OCI-LY3 (cell line): ENCODE data around the gene GRK3.

ENCODE experiments used
- H2AFZ ChIP-seq: fragments of 200-600, 300-600 bp; shearing (Covaris generic); 2 replicates; pipeline ENCODE4 v1.6.0; 2014; ENCODE audit warnings: antibody characterized with exemption, low read depth, low read length
- H3K27ac ChIP-seq: fragments of 200-600, 300-600 bp; sonication (generic); 2 replicates; pipeline ENCODE4 v1.5.1; 2014; ENCODE audit warnings: mild to moderate bottlenecking, low read length, moderate library complexity, mixed read lengths
- H3K27me3 ChIP-seq: fragments of 200-600, 300-600 bp; sonication (generic); 2 replicates; pipeline ENCODE4 v1.6.1; 2014; ENCODE audit warnings: low read depth, low read length, mixed read lengths
- H3K36me3 ChIP-seq: fragments of 200-600, 300-600 bp; sonication (generic); replicated peaks from 2 replicates; pipeline ENCODE3; 2014; ENCODE audit warnings: low read depth, low read length, mixed read lengths
- H3K4me1 ChIP-seq: fragments of 300-600, 200-600 bp; sonication (generic); 2 replicates; pipeline ENCODE4 v1.6.1; 2014; ENCODE audit warnings: low read length, mixed read lengths
- H3K4me2 ChIP-seq: fragments of 200-600, 300-600 bp; sonication (generic); 2 replicates; pipeline ENCODE4 v1.6.1; 2014; ENCODE audit warnings: low read length, mixed read lengths
- H3K4me3 ChIP-seq: fragments of 300-600, 200-600 bp; sonication (generic); 2 replicates; pipeline ENCODE4 v1.5.1; 2014; ENCODE audit warnings: antibody characterized with exemption, mild to moderate bottlenecking, low read length, moderate library complexity
- H3K79me2 ChIP-seq: fragments of 300-600, 200-600 bp; shearing (Covaris generic); 2 replicates; pipeline ENCODE4 v1.6.1; 2014; ENCODE audit warnings: mild to moderate bottlenecking, low read length, mixed read lengths
- H3K9ac ChIP-seq: fragments of 300-600, 200-600 bp; shearing (Covaris generic); 2 replicates; pipeline ENCODE4 v1.6.0; 2014; ENCODE audit warnings: mild to moderate bottlenecking, low read length, moderate library complexity
- H3K9me3 ChIP-seq: fragments of 200-600, 300-600 bp; shearing (Covaris generic); 2 replicates; pipeline ENCODE4 v1.6.1; 2014; ENCODE audit warnings: low read length, mixed read lengths; ENCODE audit not compliant: insufficient read depth
- H4K20me1 ChIP-seq: fragments of 200-600, 300-600 bp; sonication (generic); 2 replicates; pipeline ENCODE4 v1.6.1; 2016; ENCODE audit warnings: low read length, mixed read lengths; ENCODE audit not compliant: insufficient read depth
- EZH2phosphoT487 ChIP-seq: fragments of 200-600 bp; shearing (Covaris generic); IDR thresholded peaks from 2 replicates; pipeline ENCODE4 v1.6.1; 2018; ENCODE audit warnings: antibody characterized with exemption, mixed run types, low read depth
- TF ChIP-seq, protein P1 (sequence below): fragments of 200-600, 300-600 bp; sonication (generic); IDR thresholded peaks from 2 replicates; pipeline ENCODE4 v1.5.1; 2014; ENCODE audit warnings: antibody characterized with exemption, low read length, low read depth

Gene GRK3

DNA sequence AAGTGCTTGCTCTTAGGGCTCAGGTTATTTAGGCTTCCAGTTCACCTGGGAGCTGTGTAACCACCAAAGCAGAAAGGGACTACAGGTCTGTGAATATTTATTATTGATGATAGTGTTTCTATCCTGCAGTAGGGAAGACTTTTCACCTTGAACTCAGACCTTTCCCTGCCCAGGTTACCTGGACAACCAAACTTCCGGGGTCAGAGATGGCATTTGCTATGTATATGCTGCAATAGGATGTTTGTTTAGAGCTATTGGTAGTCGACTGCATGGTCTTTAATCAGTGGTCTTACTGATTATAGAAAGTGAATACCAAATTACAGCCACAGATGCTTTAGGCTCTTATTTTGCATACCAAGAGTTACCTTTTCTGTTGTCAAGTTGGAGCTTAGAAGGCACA is 94.9 kb downstream of the GRK3 start:
- Histone ChIP-seq H3K79me2 (peaks cover 81% of the 10 kb centered on the region), H2AFZ (no peak overlapping the region), H3K36me3 (peaks cover 32% of the 10 kb centered on the region), H3K4me1 (peaks cover 28% of the 10 kb centered on the region), H3K4me2 (no peak overlapping the region), H3K9ac (no peak overlapping the region), H3K9me3 (no peaks in the 10 kb centered on the region), H3K27ac (no peak overlapping the region), H4K20me1 (peaks cover 60% of the 10 kb centered on the region), H3K4me3 (no peak overlapping the region), H3K27me3 (no peaks in the 10 kb centered on the region)
- TF ChIP-seq EZH2phosphoT487: no peak
- TF ChIP-seq, protein P1, sequence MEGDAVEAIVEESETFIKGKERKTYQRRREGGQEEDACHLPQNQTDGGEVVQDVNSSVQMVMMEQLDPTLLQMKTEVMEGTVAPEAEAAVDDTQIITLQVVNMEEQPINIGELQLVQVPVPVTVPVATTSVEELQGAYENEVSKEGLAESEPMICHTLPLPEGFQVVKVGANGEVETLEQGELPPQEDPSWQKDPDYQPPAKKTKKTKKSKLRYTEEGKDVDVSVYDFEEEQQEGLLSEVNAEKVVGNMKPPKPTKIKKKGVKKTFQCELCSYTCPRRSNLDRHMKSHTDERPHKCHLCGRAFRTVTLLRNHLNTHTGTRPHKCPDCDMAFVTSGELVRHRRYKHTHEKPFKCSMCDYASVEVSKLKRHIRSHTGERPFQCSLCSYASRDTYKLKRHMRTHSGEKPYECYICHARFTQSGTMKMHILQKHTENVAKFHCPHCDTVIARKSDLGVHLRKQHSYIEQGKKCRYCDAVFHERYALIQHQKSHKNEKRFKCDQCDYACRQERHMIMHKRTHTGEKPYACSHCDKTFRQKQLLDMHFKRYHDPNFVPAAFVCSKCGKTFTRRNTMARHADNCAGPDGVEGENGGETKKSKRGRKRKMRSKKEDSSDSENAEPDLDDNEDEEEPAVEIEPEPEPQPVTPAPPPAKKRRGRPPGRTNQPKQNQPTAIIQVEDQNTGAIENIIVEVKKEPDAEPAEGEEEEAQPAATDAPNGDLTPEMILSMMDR: no peak

- H4K20me1 ChIP-seq: peaks cover 58% of the 10 kb centered on the region
- peaks cover 31% of the 10 kb centered on the region for H3K36me3 ChIP-seq
Observed at GRCh38 chr22:25660336-25660735, 95.9 kb downstream of the GRK3 start.

DNA sequence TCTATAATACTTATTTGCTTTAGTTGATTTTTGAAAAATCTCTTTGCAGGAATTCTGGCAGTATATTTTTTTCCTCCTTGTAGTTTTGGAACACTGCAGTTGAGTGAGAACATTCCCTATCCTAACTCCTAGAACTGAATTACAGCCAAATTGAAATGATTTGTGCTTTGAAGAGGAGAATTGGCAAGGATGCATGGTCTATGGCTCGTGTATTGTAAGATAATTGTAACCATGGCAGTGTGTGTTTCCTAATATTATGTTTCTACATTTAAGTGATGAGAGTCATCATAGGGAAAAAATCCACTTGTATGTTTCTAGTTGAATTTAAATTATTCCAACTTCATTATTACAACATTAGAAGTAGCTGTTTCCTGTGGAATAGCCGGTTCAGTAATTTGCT is 96.6 kb downstream of the GRK3 start:
- peaks cover 56% of the 10 kb centered on the region for H4K20me1 ChIP-seq
- H3K27ac ChIP-seq: no peak overlapping the region
- no peak overlapping the region for H3K4me2 ChIP-seq
- no peak overlapping the region for H3K9ac ChIP-seq
- no peaks in the 10 kb centered on the region for H3K27me3 ChIP-seq
- TF ChIP-seq, protein P1: no peak
- TF ChIP-seq EZH2phosphoT487: no peak
- no peak overlapping the region for H3K4me3 ChIP-seq
- no peak overlapping the region for H2AFZ ChIP-seq
- peaks cover 14% of the 10 kb centered on the region for H3K4me1 ChIP-seq
- H3K36me3 ChIP-seq: peaks cover 31% of the 10 kb centered on the region
- no peaks in the 10 kb centered on the region for H3K9me3 ChIP-seq
- H3K79me2 ChIP-seq: peaks cover 70% of the 10 kb centered on the region

More at GRCh38 chr22:25660336-25660735, 95.9 kb downstream of the GRK3 start:
- TF ChIP-seq, protein P1: no peak
- no peak for TF ChIP-seq EZH2phosphoT487
- H3K9ac ChIP-seq: no peak overlapping the region
- no peak overlapping the region for H3K27ac ChIP-seq
- H3K9me3 ChIP-seq: no peaks in the 10 kb centered on the region
- H2AFZ ChIP-seq: no peak overlapping the region
- H3K79me2 ChIP-seq: peaks cover 77% of the 10 kb centered on the region
- H3K27me3 ChIP-seq: no peaks in the 10 kb centered on the region
- H3K4me1 ChIP-seq: peaks cover 21% of the 10 kb centered on the region
- H3K4me2 ChIP-seq: no peak overlapping the region
- H3K4me3 ChIP-seq: no peak overlapping the region

DNA sequence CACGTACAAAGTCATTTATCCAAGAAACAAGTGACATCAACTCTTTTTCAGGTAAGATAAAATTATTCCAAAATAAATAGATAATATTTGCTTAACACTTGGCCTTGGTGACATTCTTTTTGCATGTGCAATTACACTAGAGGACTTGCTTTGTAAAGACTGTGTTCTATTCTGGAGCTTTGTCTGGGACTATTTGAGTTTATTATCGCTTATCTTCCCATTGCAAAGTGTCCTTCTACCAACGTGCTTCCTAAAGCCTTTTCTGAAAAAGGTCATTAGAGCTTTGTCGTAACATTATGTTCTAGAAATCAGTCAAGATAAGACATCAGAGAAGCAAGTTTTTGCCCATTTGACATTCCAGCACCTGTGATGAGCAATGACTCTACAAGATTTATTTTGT is 99.2 kb downstream of the GRK3 start:
- H4K20me1 ChIP-seq: peaks cover 53% of the 10 kb centered on the region
- no peak overlapping the region for H3K4me2 ChIP-seq
- H3K27me3 ChIP-seq: no peaks in the 10 kb centered on the region
- H3K4me3 ChIP-seq: no peak overlapping the region
- H3K9ac ChIP-seq: no peak overlapping the region
- no peak overlapping the region for H3K27ac ChIP-seq
- H3K9me3 ChIP-seq: no peaks in the 10 kb centered on the region
- H2AFZ ChIP-seq: no peak overlapping the region
- peaks cover 39% of the 10 kb centered on the region for H3K36me3 ChIP-seq
- no peak for TF ChIP-seq EZH2phosphoT487
- TF ChIP-seq, protein P1: no peak
- H3K4me1 ChIP-seq: no peaks in the 10 kb centered on the region
- H3K79me2 ChIP-seq: peaks cover 49% of the 10 kb centered on the region
